Measurements from ENCODE around the gene OSBPL1A.

- TF ChIP-seq POLR2A (IDR thresholded peaks at IDR 0.05) (no peak), CTCF (IDR thresholded peaks at IDR 0.05) (no peak)
Observed at GRCh38 chr18:24403076-24403475, 5.5 kb upstream of the OSBPL1A start.

All from Peyer's patch (tissue), 4 donors.